GM12878 (cell line): ENCODE results near the gene CRYGC. TPM values are rescaled to one million over a fixed set of nuclear protein-coding genes. Genes with fewer than 3 reads are reported as not detected.

Experiments
- ATAC-seq: fragments of 200-7000 bp; cut with Tn5 transposase; 3 replicates; pipeline ENCODE4 v1.9.1; 2020; ENCODE audit warnings: mild to moderate bottlenecking, moderate library complexity
- BruUV-seq: library from RNA; stranded (reverse); fragments of 400-500 nt; replicated peaks from 2 replicates; lab custom pipeline; 2021; lab: Mats Ljungman, UMichigan
- CTCF ChIA-PET: fragments of 300-600 bp; sonication (Branson Sonifier 250); formaldehyde crosslinking; extraction: SDS; loops from one replicate; lab custom pipeline; 2021; ENCODE audit warnings: inconsistent platforms; lab: Yijun Ruan, JAX
- POLR2A ChIA-PET: fragments of 350-600 bp; formaldehyde crosslinking; extraction: SDS; loops from one replicate; lab custom pipeline; 2021; ENCODE audit warnings: inconsistent platforms; lab: Charles Lee
- RAD21 ChIA-PET: fragments of 300-600 bp; sonication (Branson Sonifier 250); formaldehyde crosslinking; loops from one replicate; lab custom pipeline; 2023; ENCODE audit warnings: antibody characterized with exemption; ENCODE audit not compliant: unreplicated experiment; lab: Charles Lee
- SMC1A ChIA-PET: fragments of 300-600 bp; sonication (Branson Sonifier 250); formaldehyde crosslinking; loops from one replicate; lab custom pipeline; 2023; ENCODE audit not compliant: unreplicated experiment, uncharacterized antibody; lab: Charles Lee
- DNase-seq: peaks from one replicate; pipeline ENCODE4 v3.0.0-alpha.2; 2011; ENCODE audit warnings: low read depth, low spot score
- FAIRE-seq: peaks from 3 replicates; lab custom pipeline; 2011; peaks lifted over from hg19 to GRCh38; lab: Jason Lieb, UNC
- H2AFZ ChIP-seq: 2 replicates; pipeline ENCODE4 v1.6.0; 2011; ENCODE audit warnings: low read depth, low read length, control low read depth; ENCODE audit not compliant: control insufficient read depth
- H3K27ac ChIP-seq: 2 replicates; pipeline ENCODE4 v1.5.1; 2011; ENCODE audit warnings: control low read depth; ENCODE audit not compliant: control insufficient read depth, insufficient read depth
- H3K27me3 ChIP-seq, 2 experiments: replicated peaks in 1 of 2; 2 replicates each; pipeline versions ENCODE4 v1.6.0 to v1.6.1; 2011; ENCODE audit warnings: low read length in 1 of 2; ENCODE audit not compliant: control insufficient read depth in 2 of 2, insufficient read depth in 2 of 2
- H3K36me3 ChIP-seq, 2 experiments: 2 replicates each; pipeline ENCODE4 v1.5.1; 2011; ENCODE audit warnings: low read length in 1 of 2; ENCODE audit not compliant: control insufficient read depth in 2 of 2, insufficient read depth in 2 of 2
- H3K4me1 ChIP-seq: 2 replicates; pipeline ENCODE4 v1.6.1; 2011; ENCODE audit warnings: mild to moderate bottlenecking, low read length, moderate library complexity, mixed read lengths; ENCODE audit not compliant: control insufficient read depth, insufficient read depth
- H3K4me2 ChIP-seq: 2 replicates; pipeline ENCODE4 v1.6.0; 2011; ENCODE audit warnings: control low read depth; ENCODE audit not compliant: control insufficient read depth, insufficient read depth
- H3K4me3 ChIP-seq: fragments of 200-600 bp; sonication (generic); 2 replicates; pipeline ENCODE4 v1.5.1; 2016
- H3K79me2 ChIP-seq: 2 replicates; pipeline ENCODE4 v1.6.0; 2011; ENCODE audit warnings: low read length; ENCODE audit not compliant: control insufficient read depth, insufficient read depth
- H3K9ac ChIP-seq: 2 replicates; pipeline ENCODE4 v1.8.0; 2011; ENCODE audit warnings: low read length, control low read depth, mixed read lengths; ENCODE audit not compliant: control insufficient read depth, insufficient read depth
- H3K9me3 ChIP-seq: replicated peaks from 3 replicates; pipeline ENCODE4 v1.5.1; 2011; ENCODE audit warnings: mild to moderate bottlenecking, low read length; ENCODE audit not compliant: control insufficient read depth, insufficient read depth
- H4K20me1 ChIP-seq: 2 replicates; pipeline ENCODE4 v1.6.0; 2011; ENCODE audit not compliant: control insufficient read depth, insufficient read depth
- CBX5 ChIP-seq: sonication (generic); IDR thresholded peaks from 2 replicates; pipeline ENCODE4 v1.6.1; 2016; ENCODE audit warnings: low read depth, moderate library complexity, mild to moderate bottlenecking, inconsistent platforms
- CEBPB ChIP-seq, 2 experiments: fragments of 150-350 bp in 1 of 2; IDR thresholded peaks; 2 replicates each; pipeline ENCODE4 v1.6.1; 2012 to 2014; ENCODE audit warnings: low read depth in 2 of 2, low read length in 2 of 2, borderline replicate concordance in 1 of 2, inconsistent platforms in 1 of 2
- CHD4 ChIP-seq: fragments of 200-600 bp; sonication (generic); IDR thresholded peaks from 2 replicates; pipeline ENCODE4 v1.6.1; 2016; ENCODE audit warnings: mild to moderate bottlenecking
- FOXM1 ChIP-seq: IDR thresholded peaks from 2 replicates; pipeline ENCODE4 v1.6.1; 2012; ENCODE audit warnings: low read depth, mild to moderate bottlenecking, inconsistent platforms, low read length, moderate library complexity
- HDGF ChIP-seq: fragments of 450-650 bp; IDR thresholded peaks from 2 replicates; pipeline ENCODE4 v1.6.1; 2016; ENCODE audit warnings: antibody characterized with exemption
- MAX ChIP-seq: IDR thresholded peaks from 2 replicates; pipeline ENCODE4 v1.6.1; 2012; ENCODE audit warnings: low read depth, low read length, improper control_type of control experiment
- MTA2 ChIP-seq: fragments of 450-650 bp; IDR thresholded peaks from 2 replicates; pipeline ENCODE4 v1.6.1; 2016; ENCODE audit warnings: low read depth, mild to moderate bottlenecking, moderate library complexity
- NR2C2 ChIP-seq: IDR thresholded peaks from 2 replicates; pipeline ENCODE4 v1.6.1; 2011; ENCODE audit warnings: borderline replicate concordance, low read depth; ENCODE audit not compliant: control insufficient read depth, insufficient read length
- RB1 ChIP-seq: fragments of 450-650 bp; formaldehyde crosslinking; IDR thresholded peaks from 2 replicates; pipeline ENCODE4 v1.6.1; 2017; ENCODE audit warnings: mild to moderate bottlenecking, borderline replicate concordance
- RBBP5 ChIP-seq: fragments of 200-600 bp; sonication (generic); conservative IDR thresholded peaks from 2 replicates; pipeline ENCODE4 v1.6.1; 2016
- RCOR1 ChIP-seq: conservative IDR thresholded peaks from 2 replicates; pipeline ENCODE4 v1.6.1; 2012; ENCODE audit warnings: low read depth, low read length, improper control_type of control experiment
- SMAD1 ChIP-seq: fragments of 450-650 bp; IDR thresholded peaks from 2 replicates; pipeline ENCODE4 v1.6.1; 2018; ENCODE audit warnings: mild to moderate bottlenecking, low read depth; ENCODE audit not compliant: partially characterized antibody
- SMC3 ChIP-seq: IDR thresholded peaks from 2 replicates; pipeline ENCODE4 v1.6.1; 2011; ENCODE audit warnings: low read length, improper control_type of control experiment, borderline replicate concordance
- SUZ12 ChIP-seq: fragments of 200-600 bp; sonication (generic); IDR thresholded peaks from one replicate; pipeline ENCODE4 v1.6.1; 2018; ENCODE audit warnings: antibody characterized with exemption, mild to moderate bottlenecking; ENCODE audit not compliant: unreplicated experiment
- ZBTB33 ChIP-seq: fragments of 450-650 bp; IDR thresholded peaks from 2 replicates; pipeline ENCODE4 v1.6.1; 2017; ENCODE audit warnings: mild to moderate bottlenecking
- ZNF24 ChIP-seq: fragments of 450-650 bp; IDR thresholded peaks from 2 replicates; pipeline ENCODE4 v1.6.1; 2017; ENCODE audit warnings: antibody characterized with exemption, mild to moderate bottlenecking
- ZNF622 ChIP-seq: fragments of 450-650 bp; IDR thresholded peaks from 2 replicates; pipeline ENCODE4 v1.6.1; 2017; ENCODE audit warnings: mild to moderate bottlenecking, inconsistent platforms
- ZSCAN29 ChIP-seq: fragments of 450-650 bp; IDR thresholded peaks from 2 replicates; pipeline ENCODE4 v1.6.1; 2017; ENCODE audit warnings: mild to moderate bottlenecking, moderate library complexity
- ZZZ3 ChIP-seq: IDR thresholded peaks from 2 replicates; pipeline ENCODE4 v1.6.1; 2011; ENCODE audit warnings: low read depth; ENCODE audit not compliant: control insufficient read depth, insufficient read length
- in situ Hi-C: fragments of 300-500 bp; cut with MboI; formaldehyde crosslinking; loops from 9 replicates; pipeline ENCODE4 v1.14.3; 2018; ENCODE audit warnings: mixed read lengths
- intact Hi-C: fragments of 100-400 bp; cut with micrococcal nuclease; formaldehyde crosslinking; loops from one replicate; pipeline ENCODE4 v1.14.2; 2022; ENCODE audit not compliant: unreplicated experiment
- polyA plus RNA-seq, 11 experiments: library from polyadenylated mRNA; depleted of rRNA in 4 of 11; unstranded in 6 of 11; stranded (reverse) in 5 of 11; fragments of >200 nt; fragmentation: Nextera tagmentation in 4 of 11; fragmentation: Illumina TruSeq in 1 of 11; extraction: Ambion mirVana in 4 of 11; extraction: Trizol in 1 of 11; gene quantifications; 1 replicate in 1 of 11; 2 replicates in 10 of 11; pipeline versions ENCODE4 v1.2.1 to v1.2.3, GENCODE V29; 2011 to 2016; ENCODE audit warnings: inconsistent platforms in 2 of 11, missing spikeins in 2 of 11, low read depth in 1 of 11
- total RNA-seq, 4 experiments: library from RNA; depleted of rRNA in 3 of 4; stranded (reverse); fragments of >200 nt in 3 of 4; fragmentation: Illumina TruSeq in 1 of 4; extraction: Trizol in 1 of 4; gene quantifications; 2 replicates each; pipeline versions ENCODE4 v1.2.1 to v1.2.3, GENCODE V29; 2013 to 2021
- TF ChIP-seq, protein P1 (sequence below): fragments of 450-650 bp; formaldehyde crosslinking; IDR thresholded peaks from 2 replicates; pipeline ENCODE4 v1.4.0; 2022; ENCODE audit warnings: mild to moderate bottlenecking, moderate library complexity

The CRYGC gene
- total and polyA plus RNA-seq, 10 of the 15 experiments (the other 5 are each of a cell fraction or from before 2014, with no cell fraction given): not detected

GRCh38 chr2:208156439-208156838 lies 26.8 kb upstream of the CRYGC start (continued):
- TF ChIP-seq, protein P1, sequence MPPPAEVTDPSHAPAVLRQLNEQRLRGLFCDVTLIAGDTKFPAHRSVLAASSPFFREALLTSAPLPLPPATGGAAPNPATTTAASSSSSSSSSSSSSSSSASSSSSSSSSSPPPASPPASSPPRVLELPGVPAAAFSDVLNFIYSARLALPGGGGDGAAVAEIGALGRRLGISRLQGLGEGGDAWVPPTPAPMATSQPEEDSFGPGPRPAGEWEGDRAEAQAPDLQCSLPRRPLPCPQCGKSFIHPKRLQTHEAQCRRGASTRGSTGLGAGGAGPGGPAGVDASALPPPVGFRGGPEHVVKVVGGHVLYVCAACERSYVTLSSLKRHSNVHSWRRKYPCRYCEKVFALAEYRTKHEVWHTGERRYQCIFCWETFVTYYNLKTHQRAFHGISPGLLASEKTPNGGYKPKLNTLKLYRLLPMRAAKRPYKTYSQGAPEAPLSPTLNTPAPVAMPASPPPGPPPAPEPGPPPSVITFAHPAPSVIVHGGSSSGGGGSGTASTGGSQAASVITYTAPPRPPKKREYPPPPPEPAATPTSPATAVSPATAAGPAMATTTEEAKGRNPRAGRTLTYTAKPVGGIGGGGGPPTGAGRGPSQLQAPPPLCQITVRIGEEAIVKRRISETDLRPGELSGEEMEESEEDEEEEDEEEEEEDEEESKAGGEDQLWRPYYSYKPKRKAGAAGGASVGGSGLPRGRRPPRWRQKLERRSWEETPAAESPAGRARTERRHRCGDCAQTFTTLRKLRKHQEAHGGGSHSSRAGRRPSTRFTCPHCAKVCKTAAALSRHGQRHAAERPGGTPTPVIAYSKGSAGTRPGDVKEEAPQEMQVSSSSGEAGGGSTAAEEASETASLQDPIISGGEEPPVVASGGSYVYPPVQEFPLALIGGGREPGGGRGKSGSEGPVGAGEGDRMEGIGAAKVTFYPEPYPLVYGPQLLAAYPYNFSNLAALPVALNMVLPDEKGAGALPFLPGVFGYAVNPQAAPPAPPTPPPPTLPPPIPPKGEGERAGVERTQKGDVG (CRISPR knock-in tag): no peak
- TF ChIP-seq RBBP5: no peak
- TF ChIP-seq CHD4: no peak
- TF ChIP-seq ZNF622: no peak
- TF ChIP-seq SMC3: no peak

- Histone ChIP-seq H3K79me2 (no peaks in the 10 kb centered on the region), H3K27ac (no peak overlapping the region), H3K4me1 (no peaks in the 10 kb centered on the region), H3K4me2 (no peak overlapping the region), H4K20me1 (no peaks in the 10 kb centered on the region), H3K9ac (no peak overlapping the region), H3K36me3 (no peaks in the 10 kb centered on the region), H3K27me3 (no peaks in the 10 kb centered on the region; a peak in 2 of 4 replicates), H3K4me3 (no peak overlapping the region), H2AFZ (no peak overlapping the region), H3K9me3 (no peaks in the 10 kb centered on the region)
- DNase-seq (no peak), FAIRE-seq (no peak), ATAC-seq (no peak)
- intact Hi-C loops (no loop called here), in situ Hi-C loops (no loop called here)
- no TSS peak for BruUV-seq
- ChIA-PET CTCF (interaction anchor here (1.1 kb wide), 1 partner anchor 11 kb away, joined by 4 read pairs; no protein-coding TSS in a partner anchor), RAD21 (interaction anchor here (0.6 kb wide), 1 partner anchor 824 kb away, joined by 3 read pairs; no protein-coding TSS in a partner anchor), POLR2A (no interaction called here), SMC1A (interaction anchor here (0.7 kb wide), 1 partner anchor 229 kb away, joined by 3 read pairs; no protein-coding TSS in a partner anchor)
- no peak for TF ChIP-seq ZBTB33
- no peak for TF ChIP-seq MAX
- TF ChIP-seq ZNF24: no peak
- TF ChIP-seq NR2C2: no peak
- TF ChIP-seq ZZZ3: no peak
- no peak for TF ChIP-seq ZSCAN29
- TF ChIP-seq RB1: no peak
- TF ChIP-seq SMAD1: no peak
- no peak for TF ChIP-seq CBX5
- TF ChIP-seq HDGF: no peak
- no peak for TF ChIP-seq CEBPB (IDR thresholded peaks at IDR 0.05; ENCODE audit: borderline replicate concordance in 1 of 2, low read depth in 2 of 2, low read length in 2 of 2)
- TF ChIP-seq MTA2: no peak
- no peak for TF ChIP-seq RCOR1
- no peak for TF ChIP-seq SUZ12
- TF ChIP-seq FOXM1: no peak
These were observed 23.5 kb upstream of the CRYGC start for GRCh38 chr2:208153156-208153555.
